Rectal smooth muscle tissue (tissue), 1 donor: ENCODE results near the gene SLC14A1.

Source experiments
- H3K27ac ChIP-seq: one replicate; pipeline ENCODE4 v1.7.0; 2013; ENCODE audit warnings: low read depth, low read length, inconsistent platforms
- H3K27me3 ChIP-seq: one replicate; pipeline ENCODE4 v1.7.0; 2013; ENCODE audit warnings: low read length; ENCODE audit not compliant: control insufficient read depth, insufficient read depth
- H3K36me3 ChIP-seq: one replicate; pipeline ENCODE4 v1.7.0; 2013; ENCODE audit warnings: low read length; ENCODE audit not compliant: control insufficient read depth, insufficient read depth
- H3K4me1 ChIP-seq: one replicate; pipeline ENCODE4 v1.7.0; 2013; ENCODE audit warnings: low read length; ENCODE audit not compliant: control insufficient read depth, insufficient read depth
- H3K4me3 ChIP-seq: one replicate; pipeline ENCODE4 v1.7.0; 2013; ENCODE audit warnings: low read length
- H3K9ac ChIP-seq: one replicate; pipeline ENCODE4 v1.7.0; 2013; ENCODE audit warnings: low read length

The SLC14A1 gene

DNA sequence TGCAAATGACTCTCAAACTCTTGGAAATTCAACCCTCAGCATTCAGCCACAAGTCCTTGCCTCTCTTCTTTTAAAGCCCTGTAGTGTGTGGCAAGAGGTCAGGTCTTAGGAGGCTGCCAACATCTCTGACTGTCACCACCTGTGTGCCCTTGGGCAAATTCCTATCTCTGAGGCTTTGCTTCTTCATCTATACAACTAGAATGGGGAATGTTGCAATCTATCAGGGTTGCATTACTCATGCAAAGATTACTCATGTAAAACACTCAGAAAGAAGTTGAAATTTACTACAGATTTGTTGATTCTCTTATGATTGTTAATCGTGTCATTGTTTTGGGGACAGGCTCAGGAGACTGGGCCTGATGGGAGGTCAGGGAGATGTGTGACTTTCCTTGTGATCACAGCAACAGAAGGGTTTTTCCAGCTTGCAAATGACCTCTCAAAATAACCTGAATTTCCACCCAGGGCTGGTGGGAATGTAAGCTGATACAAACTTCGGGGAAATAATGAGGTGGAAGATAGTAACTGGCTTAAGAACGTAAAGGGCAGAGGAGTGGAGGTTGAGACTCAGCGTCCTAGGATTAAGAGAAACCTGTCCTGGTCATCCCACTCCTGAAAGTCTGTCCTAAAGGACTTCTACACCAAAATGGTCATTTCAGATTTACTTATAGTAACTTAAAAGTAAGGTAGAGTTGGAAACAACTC lies 69.4 kb downstream of the SLC14A1 start:
- no peaks in the 10 kb centered on the region for H3K36me3 ChIP-seq
- no peak overlapping the region for H3K27ac ChIP-seq
- H3K9ac ChIP-seq = no peak overlapping the region
- no peaks in the 10 kb centered on the region for H3K27me3 ChIP-seq
- H3K4me1 ChIP-seq = no peaks in the 10 kb centered on the region
- H3K4me3 ChIP-seq = no peak overlapping the region

- no peak overlapping the region for H3K4me3 ChIP-seq
- H3K9ac ChIP-seq = no peak overlapping the region
- no peak overlapping the region for H3K27ac ChIP-seq
- no peaks in the 10 kb centered on the region for H3K4me1 ChIP-seq
- H3K27me3 ChIP-seq = no peaks in the 10 kb centered on the region
- H3K36me3 ChIP-seq = no peaks in the 10 kb centered on the region
Measured at GRCh38 chr18:45801416-45802004, 77.5 kb downstream of the SLC14A1 start.
